ENCODE data around the gene MAML3.

The MAML3 gene

GRCh38 chr4:140118931-140119640 is 34.9 kb downstream of the MAML3 start:
- H3K9ac ChIP-seq (ENCODE audit: low read length) = no peak overlapping the region
- TF ChIP-seq, protein P1, sequence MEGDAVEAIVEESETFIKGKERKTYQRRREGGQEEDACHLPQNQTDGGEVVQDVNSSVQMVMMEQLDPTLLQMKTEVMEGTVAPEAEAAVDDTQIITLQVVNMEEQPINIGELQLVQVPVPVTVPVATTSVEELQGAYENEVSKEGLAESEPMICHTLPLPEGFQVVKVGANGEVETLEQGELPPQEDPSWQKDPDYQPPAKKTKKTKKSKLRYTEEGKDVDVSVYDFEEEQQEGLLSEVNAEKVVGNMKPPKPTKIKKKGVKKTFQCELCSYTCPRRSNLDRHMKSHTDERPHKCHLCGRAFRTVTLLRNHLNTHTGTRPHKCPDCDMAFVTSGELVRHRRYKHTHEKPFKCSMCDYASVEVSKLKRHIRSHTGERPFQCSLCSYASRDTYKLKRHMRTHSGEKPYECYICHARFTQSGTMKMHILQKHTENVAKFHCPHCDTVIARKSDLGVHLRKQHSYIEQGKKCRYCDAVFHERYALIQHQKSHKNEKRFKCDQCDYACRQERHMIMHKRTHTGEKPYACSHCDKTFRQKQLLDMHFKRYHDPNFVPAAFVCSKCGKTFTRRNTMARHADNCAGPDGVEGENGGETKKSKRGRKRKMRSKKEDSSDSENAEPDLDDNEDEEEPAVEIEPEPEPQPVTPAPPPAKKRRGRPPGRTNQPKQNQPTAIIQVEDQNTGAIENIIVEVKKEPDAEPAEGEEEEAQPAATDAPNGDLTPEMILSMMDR (IDR thresholded peaks at IDR 0.05; ENCODE audit: low read depth, low read length) = no peak
- no peak for TF ChIP-seq EZH2phosphoT487 (IDR thresholded peaks at IDR 0.05; ENCODE audit: low read depth)
- peaks cover 79% of the 10 kb centered on the region for H3K27me3 ChIP-seq (ENCODE audit: low read depth, low read length)
- H3K4me2 ChIP-seq (ENCODE audit: low read length) = no peak overlapping the region
- H3K9me3 ChIP-seq (ENCODE audit: insufficient read depth, low read length) = no peaks in the 10 kb centered on the region
- peaks cover 14% of the 10 kb centered on the region; the same call in 1 of the 2 replicates for H4K20me1 ChIP-seq (ENCODE audit: insufficient read depth, low read length)
- no peak overlapping the region for H2AFZ ChIP-seq (ENCODE audit: low read depth, low read length)
- H3K79me2 ChIP-seq (ENCODE audit: low read length) = no peaks in the 10 kb centered on the region
- no peak overlapping the region for H3K27ac ChIP-seq (ENCODE audit: low read length)
- peaks cover 15% of the 10 kb centered on the region for H3K4me1 ChIP-seq (ENCODE audit: low read length)
- no peaks in the 10 kb centered on the region for H3K36me3 ChIP-seq (replicated peaks; ENCODE audit: low read depth, low read length)
- H3K4me3 ChIP-seq (ENCODE audit: low read length) = no peak overlapping the region

DNA sequence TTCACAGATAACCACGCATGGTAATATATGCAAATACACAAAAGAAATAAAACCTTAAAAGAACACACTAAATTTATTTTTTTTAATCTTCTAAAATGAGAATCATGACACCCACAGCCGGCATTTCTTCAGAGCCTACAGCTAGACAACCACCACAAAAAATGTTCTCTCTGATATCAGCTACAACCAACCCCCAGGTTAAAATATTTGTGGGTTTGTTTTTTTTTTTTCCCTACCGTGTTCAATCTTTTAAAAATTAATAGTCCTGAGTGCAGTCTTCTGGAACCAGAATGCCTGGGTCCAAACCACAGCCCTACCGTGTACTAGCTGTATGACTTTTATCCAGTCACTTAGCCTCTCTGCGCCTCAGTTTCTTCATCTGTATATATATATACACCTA is 36.0 kb downstream of the MAML3 start:
- no peak overlapping the region for H2AFZ ChIP-seq (ENCODE audit: low read depth, low read length)
- H3K27me3 ChIP-seq (ENCODE audit: low read depth, low read length) = peaks cover 77% of the 10 kb centered on the region
- H3K4me2 ChIP-seq (ENCODE audit: low read length) = no peak overlapping the region
- no peak overlapping the region for H3K4me3 ChIP-seq (ENCODE audit: low read length)
- no peaks in the 10 kb centered on the region for H3K79me2 ChIP-seq (ENCODE audit: low read length)
- no peaks in the 10 kb centered on the region for H3K36me3 ChIP-seq (replicated peaks; ENCODE audit: low read depth, low read length)
- H3K4me1 ChIP-seq (ENCODE audit: low read length) = peaks cover 15% of the 10 kb centered on the region
- TF ChIP-seq, protein P1 (IDR thresholded peaks at IDR 0.05; ENCODE audit: low read depth, low read length) = no peak
- TF ChIP-seq EZH2phosphoT487 (IDR thresholded peaks at IDR 0.05; ENCODE audit: low read depth) = no peak
- peaks cover 22% of the 10 kb centered on the region for H4K20me1 ChIP-seq (ENCODE audit: insufficient read depth, low read length)
- H3K27ac ChIP-seq (ENCODE audit: low read length) = no peak overlapping the region
- no peak overlapping the region for H3K9ac ChIP-seq (ENCODE audit: low read length)
- H3K9me3 ChIP-seq (ENCODE audit: insufficient read depth, low read length) = no peaks in the 10 kb centered on the region

GRCh38 chr4:140116442-140117104 is 37.4 kb downstream of the MAML3 start:
- Histone ChIP-seq H3K79me2 (ENCODE audit: low read length) (no peaks in the 10 kb centered on the region), H3K4me2 (ENCODE audit: low read length) (no peak overlapping the region; the same call in 1 of the 2 replicates), H3K4me3 (ENCODE audit: low read length) (no peak overlapping the region), H3K4me1 (ENCODE audit: low read length) (peaks cover 15% of the 10 kb centered on the region), H3K27me3 (ENCODE audit: low read depth, low read length) (peaks cover 82% of the 10 kb centered on the region), H3K27ac (ENCODE audit: low read length) (no peak overlapping the region), H3K9ac (ENCODE audit: low read length) (no peak overlapping the region), H4K20me1 (ENCODE audit: insufficient read depth, low read length) (peaks cover 22% of the 10 kb centered on the region), H3K9me3 (ENCODE audit: insufficient read depth, low read length) (no peaks in the 10 kb centered on the region), H3K36me3 (replicated peaks; ENCODE audit: low read depth, low read length) (no peaks in the 10 kb centered on the region), H2AFZ (ENCODE audit: low read depth, low read length) (no peak overlapping the region)
- TF ChIP-seq, protein P1 (IDR thresholded peaks at IDR 0.05; ENCODE audit: low read depth, low read length) = no peak
- TF ChIP-seq EZH2phosphoT487 (IDR thresholded peaks at IDR 0.05; ENCODE audit: low read depth) = no peak

DNA sequence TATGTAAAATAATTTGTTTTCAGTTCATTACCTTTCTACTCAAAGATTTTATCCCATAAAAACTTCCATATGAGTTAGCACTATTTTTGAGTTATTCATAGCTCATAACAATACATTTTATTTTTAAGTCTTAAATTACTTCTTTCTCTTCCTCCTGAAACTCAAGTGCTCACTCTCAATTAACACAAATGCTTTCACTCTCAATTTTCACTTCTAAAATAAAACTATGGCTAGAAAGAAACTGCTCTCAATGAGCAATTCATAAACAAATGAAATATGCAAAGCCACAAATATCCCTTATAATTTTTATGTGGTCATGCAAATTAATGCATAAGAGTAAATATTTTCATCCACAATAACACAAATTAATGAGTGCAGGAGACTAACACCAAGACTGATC is 38.8 kb downstream of the MAML3 start:
- no peaks in the 10 kb centered on the region for H3K9me3 ChIP-seq (ENCODE audit: insufficient read depth, low read length)
- peak overlapping the region; percentile 6; the same call in 1 of the 2 replicates for H3K4me2 ChIP-seq (ENCODE audit: low read length)
- no peak overlapping the region for H3K4me3 ChIP-seq (ENCODE audit: low read length)
- H3K27ac ChIP-seq (ENCODE audit: low read length) = no peak overlapping the region
- no peak overlapping the region for H3K9ac ChIP-seq (ENCODE audit: low read length)
- H2AFZ ChIP-seq (ENCODE audit: low read depth, low read length) = no peak overlapping the region
- H3K79me2 ChIP-seq (ENCODE audit: low read length) = no peaks in the 10 kb centered on the region
- no peaks in the 10 kb centered on the region for H3K36me3 ChIP-seq (replicated peaks; ENCODE audit: low read depth, low read length)
- TF ChIP-seq EZH2phosphoT487 (IDR thresholded peaks at IDR 0.05; ENCODE audit: low read depth) = peak; percentile 97
- TF ChIP-seq, protein P1 (IDR thresholded peaks at IDR 0.05; ENCODE audit: low read depth, low read length) = no peak
- H4K20me1 ChIP-seq (ENCODE audit: insufficient read depth, low read length) = peaks cover 31% of the 10 kb centered on the region
- peaks cover 15% of the 10 kb centered on the region for H3K4me1 ChIP-seq (ENCODE audit: low read length)
- peaks cover 82% of the 10 kb centered on the region for H3K27me3 ChIP-seq (ENCODE audit: low read depth, low read length)
